ENCODE data around the gene HOXC6. TPM values are rescaled to one million over a fixed set of nuclear protein-coding genes. Genes with fewer than 3 reads are reported as not detected.

HOXC6 gene
- polyA plus RNA-seq, 6 donors from 2014 or later = not detected

- ATAC-seq (ENCODE audit: low read depth in 2 of 2) (no peak), DNase-seq (no peak)
- H3K27ac Mint-ChIP-seq = peak overlapping the region in 4 of 6 donors; percentile 71 to 97 (median 94)
- peak overlapping the region; percentile 34 to 86 (median 76) for H3K4me3 Mint-ChIP-seq
- H3K27me3 Mint-ChIP-seq = peaks cover 79 to 99% (median 92%) of the 10 kb centered on the region in 3 donors
- H3K4me1 Mint-ChIP-seq = peaks cover 43 to 64% (median 63%) of the 10 kb centered on the region in 3 donors
- H3K36me3 Mint-ChIP-seq = peaks cover 0 to 26% of the 10 kb centered on the region in 2 donors
- peaks cover 0 to 18% (median 7%) of the 10 kb centered on the region in 7 donors for H3K9me3 Mint-ChIP-seq
Observed at GRCh38 chr12:53994009-53994263, 34.3 kb upstream of the HOXC6 start.

- Mint-ChIP-seq H3K27ac (peak overlapping the region in 4 of 6 donors; percentile 71 to 97 (median 94)), H3K9me3 (peaks cover 0 to 17% (median 7%) of the 10 kb centered on the region in 7 donors), H3K36me3 (peaks cover 0 to 26% of the 10 kb centered on the region in 2 donors), H3K27me3 (peaks cover 79 to 96% (median 90%) of the 10 kb centered on the region in 3 donors), H3K4me1 (peaks cover 40 to 59% (median 59%) of the 10 kb centered on the region in 3 donors), H3K4me3 (peak overlapping the region; percentile 82 to 93 (median 90))
- DNase-seq (no peak), ATAC-seq (ENCODE audit: low read depth in 2 of 2) (peak in 1 of 2 donors; percentile 20)
Observed at GRCh38 chr12:53994264-53995001, 33.8 kb upstream of the HOXC6 start.

- Mint-ChIP-seq H3K4me1 (peaks cover 37 to 59% (median 57%) of the 10 kb centered on the region in 3 donors), H3K27me3 (peaks cover 77 to 94% (median 84%) of the 10 kb centered on the region in 3 donors), H3K4me3 (peak overlapping the region; percentile 82 to 93 (median 90)), H3K9me3 (peaks cover 0 to 13% (median 7%) of the 10 kb centered on the region in 7 donors), H3K36me3 (peaks cover 0 to 25% of the 10 kb centered on the region in 2 donors), H3K27ac (peak overlapping the region in 4 of 6 donors; percentile 18 to 90 (median 75))
- ATAC-seq (ENCODE audit: low read depth in 2 of 2) (no peak), DNase-seq (no peak)
Observed at GRCh38 chr12:53995002-53995377, 33.2 kb upstream of the HOXC6 start.

- peak; percentile 37 to 39 for ATAC-seq (ENCODE audit: low read depth in 2 of 2)
- peak overlapping the region in 4 of 6 donors; percentile 63 to 90 (median 80) for H3K27ac Mint-ChIP-seq
- no peak for DNase-seq
- peaks cover 0 to 18% of the 10 kb centered on the region in 2 donors for H3K36me3 Mint-ChIP-seq
- H3K9me3 Mint-ChIP-seq = peaks cover 0 to 13% (median 7%) of the 10 kb centered on the region in 7 donors
- H3K27me3 Mint-ChIP-seq = peaks cover 73 to 94% (median 78%) of the 10 kb centered on the region in 3 donors
- H3K4me3 Mint-ChIP-seq = peak overlapping the region; percentile 82 to 93 (median 90)
- H3K4me1 Mint-ChIP-seq = peaks cover 32 to 57% (median 53%) of the 10 kb centered on the region in 3 donors
Observed at GRCh38 chr12:53995378-53996239, 32.6 kb upstream of the HOXC6 start.

- peaks cover 0 to 18% of the 10 kb centered on the region in 2 donors for H3K36me3 Mint-ChIP-seq
- ATAC-seq (ENCODE audit: low read depth in 2 of 2) (peak in 1 of 2 donors; percentile 18), DNase-seq (no peak)
- H3K4me3 Mint-ChIP-seq = peak overlapping the region; percentile 82 to 93 (median 90)
- peaks cover 0 to 13% (median 6%) of the 10 kb centered on the region in 7 donors for H3K9me3 Mint-ChIP-seq
- peaks cover 70 to 94% (median 78%) of the 10 kb centered on the region in 3 donors for H3K27me3 Mint-ChIP-seq
- peaks cover 32 to 56% (median 50%) of the 10 kb centered on the region in 3 donors for H3K4me1 Mint-ChIP-seq
- peak overlapping the region in 2 of 6 donors; percentile 62 to 63 for H3K27ac Mint-ChIP-seq
Observed at GRCh38 chr12:53996240-53997203, 31.7 kb upstream of the HOXC6 start.

- ATAC-seq (ENCODE audit: low read depth in 2 of 2) (no peak), DNase-seq (no peak)
- H3K9me3 Mint-ChIP-seq = peaks cover 0 to 13% (median 4%) of the 10 kb centered on the region in 7 donors
- H3K4me3 Mint-ChIP-seq = peak overlapping the region; percentile 36 to 91 (median 84)
- peaks cover 32 to 66% (median 50%) of the 10 kb centered on the region in 3 donors for H3K4me1 Mint-ChIP-seq
- peaks cover 70 to 94% (median 78%) of the 10 kb centered on the region in 3 donors for H3K27me3 Mint-ChIP-seq
- peak overlapping the region in 4 of 6 donors; percentile 19 to 76 (median 52) for H3K27ac Mint-ChIP-seq
- H3K36me3 Mint-ChIP-seq = peaks cover 0 to 18% of the 10 kb centered on the region in 2 donors
Observed at GRCh38 chr12:53997204-53998109, 30.8 kb upstream of the HOXC6 start.

- peak overlapping the region in 4 of 8 donors; percentile 13 to 86 (median 38) for H3K4me3 Mint-ChIP-seq
- no peak for DNase-seq
- ATAC-seq (ENCODE audit: low read depth in 2 of 2) = no peak
- peaks cover 0 to 13% (median 4%) of the 10 kb centered on the region in 7 donors for H3K9me3 Mint-ChIP-seq
- peaks cover 72 to 94% (median 78%) of the 10 kb centered on the region in 3 donors for H3K27me3 Mint-ChIP-seq
- H3K36me3 Mint-ChIP-seq = peaks cover 0 to 18% of the 10 kb centered on the region in 2 donors
- peaks cover 32 to 69% (median 50%) of the 10 kb centered on the region in 3 donors for H3K4me1 Mint-ChIP-seq
- H3K27ac Mint-ChIP-seq = peak overlapping the region in 4 of 6 donors; percentile 15 to 95 (median 34)
Observed at GRCh38 chr12:53998110-53998899, 29.9 kb upstream of the HOXC6 start.

- Mint-ChIP-seq H3K36me3 (peaks cover 0 to 13% of the 10 kb centered on the region in 2 donors), H3K4me1 (peaks cover 30 to 67% (median 48%) of the 10 kb centered on the region in 3 donors), H3K27me3 (peaks cover 72 to 94% (median 78%) of the 10 kb centered on the region in 3 donors), H3K27ac (peak overlapping the region in 3 of 6 donors; percentile 15 to 95 (median 39)), H3K4me3 (peak overlapping the region in 3 of 8 donors; percentile 22 to 62 (median 54)), H3K9me3 (peaks cover 0 to 8% (median 3%) of the 10 kb centered on the region in 7 donors)
- DNase-seq (no peak), ATAC-seq (ENCODE audit: low read depth in 2 of 2) (no peak)
Observed at GRCh38 chr12:53998900-53999236, 29.4 kb upstream of the HOXC6 start.

GRCh38 chr12:53999559-54000115 lies 28.6 kb upstream of the HOXC6 start:
- ATAC-seq (ENCODE audit: low read depth in 2 of 2) (no peak), DNase-seq (no peak)
- peaks cover 73 to 95% (median 78%) of the 10 kb centered on the region in 3 donors for H3K27me3 Mint-ChIP-seq
- H3K4me3 Mint-ChIP-seq = peak overlapping the region; percentile 25 to 70 (median 49)
- H3K36me3 Mint-ChIP-seq = peaks cover 0 to 9% of the 10 kb centered on the region in 2 donors
- H3K4me1 Mint-ChIP-seq = peaks cover 25 to 59% (median 46%) of the 10 kb centered on the region in 3 donors
- peaks cover 0 to 4% (median 2%) of the 10 kb centered on the region in 7 donors for H3K9me3 Mint-ChIP-seq
- peak overlapping the region in 4 of 6 donors; percentile 66 to 91 (median 84) for H3K27ac Mint-ChIP-seq

GRCh38 chr12:54000116-54001114 lies 27.8 kb upstream of the HOXC6 start, which contains the start of gene HOXC9:
Gene HOXC9, plus strand, starts transcription at chr12:54000161. Its CDS starts 28 bp downstream, at chr12:54000189.
- Mint-ChIP-seq H3K27ac (peak within 1 kb of the TSS in 4 of 6 donors; percentile 66 to 95 (median 84)), H3K4me3 (peak within 1 kb of the TSS; percentile 25 to 70 (median 49)), H3K36me3 (peaks cover 0 to 4% of the 10 kb centered on the region in 2 donors), H3K9me3 (peaks cover 0 to 2% (median 0%) of the 10 kb centered on the region in 7 donors), H3K27me3 (peaks cover 72 to 95% (median 78%) of the 10 kb centered on the region in 3 donors), H3K4me1 (peaks cover 20 to 52% (median 43%) of the 10 kb centered on the region in 3 donors)
- DNase-seq = no peak
- no peak for ATAC-seq (ENCODE audit: low read depth in 2 of 2)
